ENCODE measurements around the gene FAM110A.
"Not testable (repeated sequence)": the region's sequence is repeated elsewhere in the genome, so short reads cannot be mapped to it uniquely, and the experiment has no call there.

The FAM110A gene

GRCh38 chr20:833450-834150 is at the start of gene FAM110A:
FAM110A (plus strand) TSS chr20:833715; CDS start chr20:844805, 11,090 bp downstream.
- peak; percentile 96 for DNase-seq

- no peak for DNase-seq
Measured at GRCh38 chr20:787825-788224, 45.7 kb upstream of the FAM110A start.

- DNase-seq, result no peak
Measured at GRCh38 chr20:791056-791455, 42.5 kb upstream of the FAM110A start.

GRCh38 chr20:792248-792647 is 41.3 kb upstream of the FAM110A start:
- DNase-seq, result no peak

- no peak for DNase-seq
Measured at GRCh38 chr20:796921-797320, 36.6 kb upstream of the FAM110A start.

- not testable (repeated sequence) for DNase-seq
Measured at GRCh38 chr20:798746-799145, 34.8 kb upstream of the FAM110A start.

- DNase-seq, result not testable (repeated sequence)
Measured at GRCh38 chr20:800026-800425, 33.5 kb upstream of the FAM110A start.

- no peak for DNase-seq
Measured at GRCh38 chr20:801678-802077, 31.8 kb upstream of the FAM110A start.

- no peak for DNase-seq
Measured at GRCh38 chr20:805713-806112, 27.8 kb upstream of the FAM110A start.

GRCh38 chr20:811776-812434 is 21.6 kb upstream of the FAM110A start:
- DNase-seq, result not testable (repeated sequence)

- DNase-seq, result not testable (repeated sequence)
Measured at GRCh38 chr20:812435-812814, 21.1 kb upstream of the FAM110A start.

- DNase-seq, result no peak
Measured at GRCh38 chr20:813390-813789, 20.1 kb upstream of the FAM110A start.

GRCh38 chr20:815226-815625 is 18.3 kb upstream of the FAM110A start:
- no peak for DNase-seq

GRCh38 chr20:815914-816606 is 17.5 kb upstream of the FAM110A start:
- peak; percentile 69 for DNase-seq

GRCh38 chr20:818001-818664 is 15.4 kb upstream of the FAM110A start:
- DNase-seq, result no peak

GRCh38 chr20:819680-820322 is 13.7 kb upstream of the FAM110A start:
- DNase-seq, result no peak

GRCh38 chr20:820323-820953 is 13.1 kb upstream of the FAM110A start:
- DNase-seq, result no peak

GRCh38 chr20:821046-821730 is 12.3 kb upstream of the FAM110A start:
- no peak for DNase-seq

GRCh38 chr20:821731-822065 is 11.8 kb upstream of the FAM110A start:
- no peak for DNase-seq

GRCh38 chr20:822651-823573 is 10.6 kb upstream of the FAM110A start:
- DNase-seq, result no peak

- DNase-seq, result no peak
Measured at GRCh38 chr20:823574-823902, 10.0 kb upstream of the FAM110A start.
